HG02852 (cell line): ENCODE data around the gene PRICKLE2.

ENCODE experiments used
- ATAC-seq: cut with Tn5 transposase; IDR thresholded peaks from one replicate; pipeline ENCODE4 v1.9.1; 2021; ENCODE audit warnings: mild to moderate bottlenecking, moderate library complexity; ENCODE audit not compliant: unreplicated experiment

PRICKLE2 gene

DNA sequence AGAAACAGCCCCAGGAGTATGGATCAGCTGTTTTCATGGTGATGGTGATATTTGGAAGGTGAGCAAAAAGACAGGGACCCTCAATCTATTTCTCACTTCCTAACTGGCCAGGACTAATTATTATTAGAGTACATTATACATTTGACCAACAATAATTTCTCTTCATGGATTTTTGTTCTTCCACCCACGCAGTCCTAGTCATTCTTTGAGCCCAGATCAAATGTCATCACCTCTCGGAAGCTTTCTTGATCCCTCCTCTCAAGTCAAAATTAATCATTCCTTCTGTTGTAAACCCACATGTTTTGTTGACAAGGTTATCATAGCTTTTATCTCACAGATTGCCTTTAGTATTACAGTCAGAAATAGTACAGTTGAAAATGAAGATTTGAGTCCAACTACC is 29.2 kb upstream of the PRICKLE2 start:
- ATAC-seq, result no peak

DNA sequence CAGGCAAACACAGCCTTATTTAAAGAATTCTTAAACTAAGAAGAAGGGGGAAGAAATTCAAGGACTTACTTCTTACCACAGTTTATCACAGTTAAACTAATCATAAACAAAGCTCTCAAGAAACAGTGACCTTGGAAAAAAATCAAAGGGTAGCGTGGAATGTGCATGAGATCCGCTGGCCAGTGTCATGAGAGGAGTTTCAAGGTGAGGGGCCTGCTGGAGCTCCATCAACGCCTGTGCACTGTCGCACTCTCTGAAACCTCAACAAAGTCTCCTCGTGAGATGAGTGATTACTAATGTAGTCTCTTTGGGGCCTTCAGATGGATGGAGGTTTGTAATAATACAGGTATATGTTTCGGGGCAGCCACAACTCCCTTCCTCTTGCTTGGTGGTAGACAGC is 28.4 kb upstream of the PRICKLE2 start:
- no peak for ATAC-seq

DNA sequence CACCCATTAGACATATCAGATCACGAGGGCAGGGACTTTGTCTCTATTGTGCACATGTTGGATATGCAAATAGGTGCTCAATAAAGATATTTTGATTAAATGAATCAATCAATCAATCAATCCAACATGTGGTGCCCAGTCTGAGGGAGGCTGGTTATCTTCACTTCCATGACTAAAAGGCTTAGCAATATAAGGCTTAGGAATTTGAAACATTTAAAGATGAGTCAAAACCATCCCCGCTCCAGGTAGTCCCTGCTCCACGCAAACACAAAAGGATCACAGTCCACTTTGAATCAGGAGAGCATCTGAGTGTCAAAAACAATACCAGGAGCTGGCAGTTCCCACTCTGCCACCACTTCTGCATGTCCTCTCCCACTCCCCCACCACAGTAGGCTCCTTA is 25.8 kb upstream of the PRICKLE2 start:
- ATAC-seq, result no peak

GRCh38 chr3:64247991-64248646 is 22.9 kb upstream of the PRICKLE2 start:
- ATAC-seq, result no peak

GRCh38 chr3:64244011-64244942 is 19.0 kb upstream of the PRICKLE2 start:
- ATAC-seq, result no peak

- no peak for ATAC-seq
Measured at GRCh38 chr3:64242435-64242834, 17.2 kb upstream of the PRICKLE2 start.

- no peak for ATAC-seq
Measured at GRCh38 chr3:64240959-64241358, 15.7 kb upstream of the PRICKLE2 start.

DNA sequence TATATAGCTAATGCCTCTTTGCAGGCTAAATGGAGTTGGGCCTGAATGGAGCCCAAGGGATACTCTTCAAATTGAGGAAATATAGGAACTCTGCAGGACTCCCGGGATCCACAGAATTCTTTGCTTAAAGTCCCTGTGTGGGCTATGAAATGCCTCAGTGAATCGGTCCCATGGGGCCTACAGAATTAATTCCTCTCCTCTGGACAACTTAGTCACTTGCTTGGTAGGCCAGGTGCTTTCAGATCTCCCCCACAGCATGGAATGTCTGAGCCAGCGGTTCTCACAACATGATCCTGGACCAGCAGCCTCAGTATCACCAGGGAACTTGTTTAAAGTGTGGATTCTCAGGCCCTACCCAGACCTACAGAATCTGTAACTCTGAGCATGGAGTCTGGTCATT is 15.1 kb upstream of the PRICKLE2 start:
- no peak for ATAC-seq

GRCh38 chr3:64239841-64240240 is 14.6 kb upstream of the PRICKLE2 start:
- no peak for ATAC-seq

DNA sequence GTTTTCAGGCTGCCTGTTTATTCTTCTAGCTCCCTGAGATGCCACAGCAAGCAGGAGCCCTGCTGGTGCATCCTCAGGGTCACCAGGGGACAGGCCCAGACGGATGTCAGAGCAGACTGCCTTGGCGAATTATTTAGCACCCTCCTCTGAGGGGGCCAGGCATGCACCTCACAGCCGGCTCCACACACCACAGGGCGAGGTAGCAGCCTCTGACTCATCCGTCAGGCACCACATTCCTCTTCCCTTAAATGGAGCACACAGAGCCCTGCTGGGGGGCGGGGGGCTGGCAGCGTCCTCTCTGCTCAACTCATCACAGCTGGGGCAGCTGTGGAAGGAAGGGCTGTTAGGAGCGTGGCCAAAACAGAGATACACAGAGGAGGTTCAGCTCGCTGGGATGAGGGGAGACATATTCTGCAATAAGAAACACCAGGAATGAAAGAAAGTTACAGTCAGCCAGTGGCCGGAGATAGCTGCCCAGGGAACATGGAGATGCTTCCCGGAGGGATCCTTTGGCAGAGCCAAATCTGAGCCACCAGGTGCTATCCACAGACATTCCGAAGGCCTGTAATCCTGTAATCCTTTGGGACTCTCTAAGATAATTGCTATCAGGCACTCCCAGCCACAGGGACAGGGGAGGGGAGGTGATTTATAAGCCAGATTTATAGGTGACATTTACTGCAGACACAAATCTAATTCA is 13.9 kb upstream of the PRICKLE2 start:
- ATAC-seq, result no peak

DNA sequence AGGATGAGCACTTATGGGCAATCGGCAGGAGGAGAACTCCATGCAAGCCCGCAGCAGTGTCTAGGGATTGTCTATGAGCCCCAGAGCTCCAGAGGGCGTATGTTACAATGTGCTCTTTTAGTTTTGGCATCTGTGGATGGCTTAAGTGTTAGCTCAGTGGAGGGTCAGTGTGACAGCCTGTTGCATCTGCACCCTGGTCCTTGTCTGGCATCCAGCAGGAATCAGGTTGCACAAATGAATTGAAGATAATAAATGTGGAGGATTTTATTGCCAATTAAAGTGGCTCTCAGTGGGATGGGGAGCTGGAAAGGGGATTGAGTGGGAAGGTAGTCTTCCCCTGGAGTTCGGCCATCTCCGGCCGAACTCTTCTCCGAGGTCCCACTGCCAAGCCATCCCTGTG is 11.8 kb upstream of the PRICKLE2 start:
- no peak for ATAC-seq

GRCh38 chr3:64235605-64236004 is 10.3 kb upstream of the PRICKLE2 start:
- ATAC-seq, result no peak

- ATAC-seq, result no peak
Measured at GRCh38 chr3:64234571-64234970, 9.3 kb upstream of the PRICKLE2 start.

DNA sequence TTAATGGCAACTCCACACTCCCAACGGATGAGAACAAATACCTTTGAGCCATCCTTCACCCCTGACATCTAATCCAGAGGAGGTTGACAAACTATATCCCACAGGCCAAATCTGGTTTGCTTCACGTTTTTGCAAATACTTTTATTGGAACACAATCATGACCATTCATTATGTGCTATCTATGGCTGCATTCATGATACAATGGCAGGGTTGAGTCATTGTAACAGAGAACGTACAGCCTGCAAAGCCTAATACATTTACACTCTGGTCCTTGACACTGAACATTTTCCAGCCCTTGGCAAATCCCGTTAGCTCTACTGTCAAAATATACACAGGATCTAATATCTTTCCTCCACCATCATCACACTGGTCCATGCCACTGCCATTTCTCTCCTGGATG is 7.6 kb upstream of the PRICKLE2 start:
- no peak for ATAC-seq

DNA sequence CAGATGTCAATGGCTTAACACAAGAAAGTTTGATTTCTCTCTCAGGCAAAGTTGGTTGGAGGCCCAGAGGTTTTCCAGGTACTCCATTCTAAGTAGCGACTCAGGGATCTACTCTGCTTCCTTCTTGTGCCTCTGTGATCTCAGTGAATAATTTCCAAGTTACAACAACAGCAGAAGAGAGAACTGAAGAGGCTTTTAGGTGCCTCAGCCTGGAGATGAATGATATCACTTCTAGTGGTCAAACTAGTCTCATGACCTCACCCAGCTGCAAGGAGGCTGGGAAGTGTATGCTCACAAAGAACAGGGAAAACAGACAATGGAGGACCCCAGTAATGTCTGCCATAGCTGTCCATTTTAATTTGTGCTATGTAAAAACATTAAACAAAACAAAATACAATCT is 4.6 kb upstream of the PRICKLE2 start:
- ATAC-seq, result no peak

DNA sequence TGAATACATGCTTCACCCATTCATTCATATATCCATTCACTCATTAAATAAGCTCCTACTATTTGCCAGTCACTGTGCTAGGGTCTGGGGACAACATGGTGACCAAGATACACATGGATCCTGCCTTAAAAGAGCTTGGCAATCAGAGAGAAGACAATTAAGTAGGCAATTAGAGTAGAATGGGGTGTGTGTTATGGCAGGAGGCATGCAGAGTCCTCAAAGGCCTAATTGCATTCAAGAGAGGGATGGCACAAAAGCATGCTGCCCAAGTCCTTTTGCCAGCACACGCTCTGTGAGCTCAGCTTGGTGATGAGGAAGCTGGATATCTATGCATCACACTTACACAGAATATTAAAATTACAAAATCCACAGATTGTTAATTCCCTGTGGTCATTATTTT is 2.8 kb upstream of the PRICKLE2 start:
- no peak for ATAC-seq

DNA sequence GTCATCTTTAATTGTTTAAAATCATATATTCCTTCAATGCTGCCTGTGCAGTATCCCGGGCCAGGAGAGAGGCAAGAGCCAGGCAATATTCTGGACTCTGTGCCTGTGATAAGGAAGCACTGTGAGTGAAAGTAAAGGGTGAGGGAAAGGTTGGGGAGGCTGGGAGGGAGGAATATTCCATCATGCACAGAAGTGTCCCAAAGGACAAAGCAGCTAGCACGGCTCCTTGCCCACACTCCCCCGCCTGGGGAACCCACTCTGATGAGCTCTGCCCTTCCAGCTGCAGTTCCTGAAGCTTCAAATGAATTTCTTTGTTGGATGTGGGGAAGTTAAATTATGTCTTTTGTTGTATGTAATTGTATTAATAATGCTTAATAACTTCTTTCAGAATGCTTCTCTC is 1.5 kb upstream of the PRICKLE2 start:
- ATAC-seq, result no peak

GRCh38 chr3:64225695-64226499 is 631 bp upstream of the PRICKLE2 start:
- ATAC-seq, result no peak

DNA sequence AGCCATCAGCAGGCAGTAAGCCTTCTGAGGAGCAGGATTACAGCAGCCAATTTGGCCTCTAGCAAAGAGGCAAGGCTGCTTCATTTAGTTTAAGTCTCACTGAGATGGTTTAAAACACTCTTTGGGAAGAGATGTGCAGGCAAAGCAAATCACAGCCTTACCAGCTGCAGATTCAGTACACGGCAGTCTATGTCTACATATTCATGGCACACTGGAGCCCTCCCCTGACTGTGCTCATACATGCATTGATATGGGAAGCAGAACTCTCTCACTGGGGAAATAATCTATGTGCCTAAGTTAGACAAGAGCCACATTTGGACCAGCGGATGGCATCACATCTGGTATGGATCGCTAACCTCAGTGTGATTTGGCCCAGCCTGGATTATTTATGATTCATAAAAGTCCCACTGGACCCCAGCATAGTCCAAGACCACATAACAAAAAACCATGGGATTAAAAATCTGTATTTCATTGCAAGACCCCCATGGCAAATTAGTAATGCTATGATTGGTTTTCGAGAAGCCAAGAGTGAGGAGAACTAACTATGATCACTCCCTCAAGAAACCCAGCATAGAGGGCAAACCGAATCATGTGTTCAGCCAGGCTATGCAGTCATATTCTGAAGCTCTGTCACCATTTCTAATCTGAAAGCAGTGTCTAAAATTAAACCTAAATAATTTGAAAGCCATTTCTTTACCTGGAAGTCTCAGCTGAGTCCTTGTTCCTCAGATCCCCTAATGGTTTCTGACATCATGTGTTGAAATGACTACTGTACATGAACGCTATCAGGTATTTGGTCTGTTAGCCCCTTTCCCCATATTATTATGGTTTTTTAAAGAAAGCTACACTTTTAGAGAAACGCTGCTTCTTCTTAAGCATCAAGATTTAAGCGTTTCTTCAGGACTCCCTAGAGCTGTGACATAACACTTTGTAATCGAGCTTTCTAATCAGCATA is 1.2 kb downstream of the PRICKLE2 start:
- ATAC-seq, result no peak
